Panc1 (cell line): ENCODE results near the gene PRRT1B. TPM values are rescaled to one million over a fixed set of nuclear protein-coding genes. Genes with fewer than 3 reads are reported as not detected.

Experiments
- ATAC-seq: fragments of 200-7000 bp; cut with Tn5 transposase; 2 replicates; pipeline ENCODE4 v1.9.1; 2020; ENCODE audit warnings: mild to moderate bottlenecking, moderate library complexity
- BruUV-seq: library from RNA; stranded (reverse); fragments of 400-500 nt; replicated peaks from 2 replicates; lab custom pipeline; 2021; lab: Mats Ljungman, UMichigan
- CTCF ChIA-PET: fragments of 300-600 bp; sonication (Branson Sonifier 250); formaldehyde crosslinking; loops from one replicate; lab custom pipeline; 2022; ENCODE audit warnings: antibody characterized with exemption; lab: Charles Lee
- POLR2A ChIA-PET: fragments of 300-600 bp; sonication (Branson Sonifier 250); formaldehyde crosslinking; loops from one replicate; lab custom pipeline; 2022; ENCODE audit warnings: antibody characterized with exemption; lab: Charles Lee
- DNase-seq: peaks from one replicate; pipeline ENCODE4 v3.0.0-alpha.2; 2010; ENCODE audit warnings: low read depth, low spot score
- H3K27ac ChIP-seq: 2 replicates; pipeline ENCODE4 v1.5.1; 2011; ENCODE audit warnings: mild to moderate bottlenecking, low read length, inconsistent platforms
- H3K27me3 ChIP-seq: fragments of 200-500 bp; sonication (Bioruptor generic); 2 replicates; pipeline ENCODE4 v1.6.0; 2014; ENCODE audit warnings: low read length, inconsistent platforms; ENCODE audit not compliant: control insufficient read depth, insufficient read depth
- H3K36me3 ChIP-seq: fragments of 200-500 bp; sonication (Bioruptor generic); 2 replicates; pipeline ENCODE4 v1.5.1; 2014; ENCODE audit warnings: inconsistent platforms, mild to moderate bottlenecking, low read length, moderate library complexity; ENCODE audit not compliant: control insufficient read depth, insufficient read depth
- H3K4me1 ChIP-seq: 2 replicates; pipeline ENCODE4 v1.5.1; 2011; ENCODE audit warnings: inconsistent platforms, mild to moderate bottlenecking, low read length, moderate library complexity; ENCODE audit not compliant: control insufficient read depth, insufficient read depth
- H3K4me3 ChIP-seq, 2 experiments: 2 replicates each; pipeline ENCODE4 v1.5.1; 2011 to 2012; ENCODE audit warnings: low read depth in 2 of 2, low read length in 2 of 2, mild to moderate bottlenecking in 2 of 2, inconsistent platforms in 1 of 2, moderate library complexity in 1 of 2
- H3K9me3 ChIP-seq: fragments of 200-500 bp; sonication (Bioruptor generic); 2 replicates; pipeline ENCODE4 v1.5.1; 2014; ENCODE audit warnings: low read depth, mild to moderate bottlenecking, inconsistent platforms, low read length, moderate library complexity; ENCODE audit not compliant: control insufficient read depth, insufficient read depth
- POLR2AphosphoS5 ChIP-seq: IDR thresholded peaks from 2 replicates; pipeline ENCODE4 v1.6.1; 2012; ENCODE audit warnings: mild to moderate bottlenecking, low read depth, low read length, moderate library complexity
- SIN3A ChIP-seq: IDR thresholded peaks from 2 replicates; pipeline ENCODE4 v1.6.1; 2012; ENCODE audit warnings: low read depth, mild to moderate bottlenecking, low read length, moderate library complexity, borderline replicate concordance; ENCODE audit not compliant: insufficient read depth
- TCF7L2 ChIP-seq: IDR thresholded peaks from 2 replicates; pipeline ENCODE4 v1.6.1; 2011; ENCODE audit warnings: mild to moderate bottlenecking, low read depth, low read length, inconsistent platforms
- in situ Hi-C: cut with HindIII; loops from 2 replicates; pipeline ENCODE4 v1.10.0; 2016; ENCODE audit warnings: low sequenced_read_pairs, low pct_unique_long_range_greater_than_20kb
- intact Hi-C: fragments of 100-400 bp; cut with micrococcal nuclease; formaldehyde crosslinking; loops from one replicate; pipeline ENCODE4 v1.10.0; 2022; ENCODE audit not compliant: unreplicated experiment
- total RNA-seq: library from RNA; stranded (reverse); gene quantifications from one replicate; pipeline ENCODE4 v1.2.1, GENCODE V29; 2021; ENCODE audit not compliant: unreplicated experiment
- TF ChIP-seq, protein P1 (sequence below), 2 experiments: IDR thresholded peaks; 2 replicates each; pipeline ENCODE4 v1.6.1; 2011 to 2012; ENCODE audit warnings: low read depth in 2 of 2, control low read depth in 1 of 2, low read length in 1 of 2, mild to moderate bottlenecking in 1 of 2, moderate library complexity in 1 of 2; ENCODE audit not compliant: insufficient read depth in 1 of 2
- TF ChIP-seq, protein P2 (sequence below): fragments of 450-650 bp; IDR thresholded peaks from 2 replicates; pipeline ENCODE4 v1.5.1; 2017; ENCODE audit warnings: mild to moderate bottlenecking

The PRRT1B gene
- total RNA-seq, 1 experiment from 2014 or later = 1.1 TPM

DNA sequence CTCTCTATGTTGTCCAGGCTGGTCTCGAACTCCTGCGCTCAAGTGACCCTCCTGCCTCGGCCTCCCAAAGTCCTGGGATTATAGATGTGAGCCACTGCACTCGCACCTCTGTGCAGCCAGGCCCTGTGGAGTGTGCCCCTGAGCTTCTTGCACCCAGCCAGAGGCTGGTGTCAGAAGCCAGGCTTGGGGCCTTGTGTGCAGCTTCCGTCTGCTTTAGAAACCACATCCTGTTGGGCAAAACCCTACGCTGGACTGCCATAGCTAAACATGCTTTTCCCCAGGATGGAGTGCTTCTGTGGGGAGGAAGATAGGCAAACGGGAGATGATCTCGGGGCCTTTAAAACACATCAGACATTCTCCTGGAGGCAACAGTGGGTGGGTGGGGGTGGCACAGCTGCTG is 40.1 kb downstream of the PRRT1B start:
- TF ChIP-seq TCF7L2 = no peak
- TF ChIP-seq POLR2AphosphoS5 = no peak
- TF ChIP-seq, protein P1, sequence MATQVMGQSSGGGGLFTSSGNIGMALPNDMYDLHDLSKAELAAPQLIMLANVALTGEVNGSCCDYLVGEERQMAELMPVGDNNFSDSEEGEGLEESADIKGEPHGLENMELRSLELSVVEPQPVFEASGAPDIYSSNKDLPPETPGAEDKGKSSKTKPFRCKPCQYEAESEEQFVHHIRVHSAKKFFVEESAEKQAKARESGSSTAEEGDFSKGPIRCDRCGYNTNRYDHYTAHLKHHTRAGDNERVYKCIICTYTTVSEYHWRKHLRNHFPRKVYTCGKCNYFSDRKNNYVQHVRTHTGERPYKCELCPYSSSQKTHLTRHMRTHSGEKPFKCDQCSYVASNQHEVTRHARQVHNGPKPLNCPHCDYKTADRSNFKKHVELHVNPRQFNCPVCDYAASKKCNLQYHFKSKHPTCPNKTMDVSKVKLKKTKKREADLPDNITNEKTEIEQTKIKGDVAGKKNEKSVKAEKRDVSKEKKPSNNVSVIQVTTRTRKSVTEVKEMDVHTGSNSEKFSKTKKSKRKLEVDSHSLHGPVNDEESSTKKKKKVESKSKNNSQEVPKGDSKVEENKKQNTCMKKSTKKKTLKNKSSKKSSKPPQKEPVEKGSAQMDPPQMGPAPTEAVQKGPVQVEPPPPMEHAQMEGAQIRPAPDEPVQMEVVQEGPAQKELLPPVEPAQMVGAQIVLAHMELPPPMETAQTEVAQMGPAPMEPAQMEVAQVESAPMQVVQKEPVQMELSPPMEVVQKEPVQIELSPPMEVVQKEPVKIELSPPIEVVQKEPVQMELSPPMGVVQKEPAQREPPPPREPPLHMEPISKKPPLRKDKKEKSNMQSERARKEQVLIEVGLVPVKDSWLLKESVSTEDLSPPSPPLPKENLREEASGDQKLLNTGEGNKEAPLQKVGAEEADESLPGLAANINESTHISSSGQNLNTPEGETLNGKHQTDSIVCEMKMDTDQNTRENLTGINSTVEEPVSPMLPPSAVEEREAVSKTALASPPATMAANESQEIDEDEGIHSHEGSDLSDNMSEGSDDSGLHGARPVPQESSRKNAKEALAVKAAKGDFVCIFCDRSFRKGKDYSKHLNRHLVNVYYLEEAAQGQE (IDR thresholded peaks at IDR 0.05; ENCODE audit: insufficient read depth in 1 of 2, low read depth in 2 of 2, low read length in 1 of 2) = no peak
- TF ChIP-seq, protein P2, sequence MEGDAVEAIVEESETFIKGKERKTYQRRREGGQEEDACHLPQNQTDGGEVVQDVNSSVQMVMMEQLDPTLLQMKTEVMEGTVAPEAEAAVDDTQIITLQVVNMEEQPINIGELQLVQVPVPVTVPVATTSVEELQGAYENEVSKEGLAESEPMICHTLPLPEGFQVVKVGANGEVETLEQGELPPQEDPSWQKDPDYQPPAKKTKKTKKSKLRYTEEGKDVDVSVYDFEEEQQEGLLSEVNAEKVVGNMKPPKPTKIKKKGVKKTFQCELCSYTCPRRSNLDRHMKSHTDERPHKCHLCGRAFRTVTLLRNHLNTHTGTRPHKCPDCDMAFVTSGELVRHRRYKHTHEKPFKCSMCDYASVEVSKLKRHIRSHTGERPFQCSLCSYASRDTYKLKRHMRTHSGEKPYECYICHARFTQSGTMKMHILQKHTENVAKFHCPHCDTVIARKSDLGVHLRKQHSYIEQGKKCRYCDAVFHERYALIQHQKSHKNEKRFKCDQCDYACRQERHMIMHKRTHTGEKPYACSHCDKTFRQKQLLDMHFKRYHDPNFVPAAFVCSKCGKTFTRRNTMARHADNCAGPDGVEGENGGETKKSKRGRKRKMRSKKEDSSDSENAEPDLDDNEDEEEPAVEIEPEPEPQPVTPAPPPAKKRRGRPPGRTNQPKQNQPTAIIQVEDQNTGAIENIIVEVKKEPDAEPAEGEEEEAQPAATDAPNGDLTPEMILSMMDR = no peak
- TF ChIP-seq SIN3A = no peak
- in situ Hi-C loops = no loop called here
- CTCF ChIA-PET = no interaction called here
- Histone ChIP-seq H3K27me3 (no peaks in the 10 kb centered on the region), H3K4me3 (no peak overlapping the region), H3K27ac (no peak overlapping the region), H3K36me3 (no peaks in the 10 kb centered on the region), H3K9me3 (no peaks in the 10 kb centered on the region), H3K4me1 (no peaks in the 10 kb centered on the region)
- no peak for DNase-seq
- POLR2A ChIA-PET = interaction anchor here (0.7 kb wide), 1 partner anchor 82 kb away, joined by 10 read pairs; no protein-coding TSS in a partner anchor
- no TSS peak for BruUV-seq
- no peak for ATAC-seq
- intact Hi-C loops = no loop called here

DNA sequence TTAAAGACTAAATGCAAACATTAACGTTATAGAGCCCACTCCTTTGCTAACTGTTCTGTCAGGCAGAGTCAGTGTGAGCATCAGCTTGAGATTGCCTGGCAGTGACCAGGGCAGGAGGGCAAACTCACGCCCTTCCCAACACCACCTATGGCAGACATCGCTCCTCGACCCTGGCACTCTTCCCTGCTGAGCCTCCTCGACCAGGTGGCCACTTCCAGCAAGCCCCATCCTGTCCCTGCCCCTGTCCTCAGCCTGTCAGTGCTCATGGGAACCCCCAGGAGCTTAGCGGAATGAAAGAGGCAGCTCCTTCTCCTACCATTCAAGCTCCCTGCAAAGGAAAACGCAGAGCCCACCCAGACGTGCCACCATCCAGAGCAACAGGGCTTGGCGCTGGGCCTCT is 42.0 kb downstream of the PRRT1B start:
- CTCF ChIA-PET = no interaction called here
- Histone ChIP-seq H3K4me1 (no peaks in the 10 kb centered on the region; the same call in 1 of the 2 replicates), H3K4me3 (no peak overlapping the region), H3K9me3 (no peaks in the 10 kb centered on the region), H3K27ac (no peak overlapping the region), H3K27me3 (no peaks in the 10 kb centered on the region), H3K36me3 (no peaks in the 10 kb centered on the region)
- no peak for ATAC-seq
- TF ChIP-seq, protein P1 (IDR thresholded peaks at IDR 0.05; ENCODE audit: insufficient read depth in 1 of 2, low read depth in 2 of 2, low read length in 1 of 2) = no peak
- no peak for TF ChIP-seq TCF7L2
- TF ChIP-seq, protein P2 = no peak
- no peak for TF ChIP-seq POLR2AphosphoS5
- no peak for TF ChIP-seq SIN3A
- no TSS peak for BruUV-seq
- POLR2A ChIA-PET = no interaction called here
- intact Hi-C loops = no loop called here
- in situ Hi-C loops = no loop called here
- DNase-seq = no peak
